HG03066 (cell line): ENCODE results near the gene KCNE3.

ENCODE experiments used
- ATAC-seq: cut with Tn5 transposase; IDR thresholded peaks from one replicate; pipeline ENCODE4 v1.9.1; 2021; ENCODE audit warnings: low read depth; ENCODE audit not compliant: unreplicated experiment

The KCNE3 gene, protein sequence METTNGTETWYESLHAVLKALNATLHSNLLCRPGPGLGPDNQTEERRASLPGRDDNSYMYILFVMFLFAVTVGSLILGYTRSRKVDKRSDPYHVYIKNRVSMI

DNA sequence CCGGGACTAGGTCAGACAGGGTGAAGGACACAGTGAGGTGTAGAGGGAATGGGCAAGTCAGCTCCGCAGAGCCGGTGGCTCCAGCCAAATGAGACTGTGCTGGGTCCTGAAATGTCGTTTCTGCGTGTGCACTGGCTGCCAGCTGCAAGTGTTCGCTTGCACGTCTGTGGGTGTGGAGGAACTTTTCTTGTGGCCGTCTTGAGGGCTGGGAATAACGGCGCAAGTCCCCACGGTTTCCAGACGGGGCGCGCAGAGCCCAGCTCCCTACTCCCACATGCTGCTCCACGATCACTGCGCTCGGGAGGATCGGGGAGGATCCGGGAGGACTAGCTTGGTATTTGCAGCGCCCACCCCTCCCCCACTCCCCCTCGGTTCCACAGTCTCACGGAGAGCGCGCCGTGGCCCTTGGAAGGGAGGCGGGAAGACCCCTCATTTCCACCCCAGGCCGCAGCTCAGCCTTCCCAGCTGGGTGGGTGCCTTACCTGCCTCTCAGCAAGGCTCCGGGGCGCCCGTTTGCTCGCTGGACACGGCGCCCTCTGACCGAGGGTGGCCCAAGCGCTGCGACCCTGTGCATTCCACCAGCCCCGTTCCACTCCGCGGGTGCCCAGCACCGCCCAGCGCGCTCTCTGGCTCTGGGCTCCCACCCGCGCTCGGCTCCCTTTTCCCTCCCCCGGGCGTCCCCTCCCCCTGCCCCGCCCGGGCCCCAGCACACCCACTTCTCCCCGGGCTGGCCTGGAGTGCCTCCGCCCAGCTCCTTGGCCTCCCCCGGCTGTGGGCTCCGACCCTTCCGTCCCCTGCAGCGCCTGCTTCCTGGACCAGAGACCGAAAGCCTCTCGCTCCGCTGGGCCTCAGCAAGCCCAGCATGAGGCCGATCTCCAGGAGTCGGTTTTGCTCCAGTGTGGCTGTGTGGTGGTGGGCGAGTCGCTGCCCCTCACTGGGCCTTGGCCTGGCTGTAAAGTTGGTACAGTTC is at the start of gene KCNE3:
KCNE3 (minus strand) TSS at position 634 of the 970 bp plus-strand sequence. CDS start 9,986 bp downstream, outside the sequence.
- no peak for ATAC-seq

DNA sequence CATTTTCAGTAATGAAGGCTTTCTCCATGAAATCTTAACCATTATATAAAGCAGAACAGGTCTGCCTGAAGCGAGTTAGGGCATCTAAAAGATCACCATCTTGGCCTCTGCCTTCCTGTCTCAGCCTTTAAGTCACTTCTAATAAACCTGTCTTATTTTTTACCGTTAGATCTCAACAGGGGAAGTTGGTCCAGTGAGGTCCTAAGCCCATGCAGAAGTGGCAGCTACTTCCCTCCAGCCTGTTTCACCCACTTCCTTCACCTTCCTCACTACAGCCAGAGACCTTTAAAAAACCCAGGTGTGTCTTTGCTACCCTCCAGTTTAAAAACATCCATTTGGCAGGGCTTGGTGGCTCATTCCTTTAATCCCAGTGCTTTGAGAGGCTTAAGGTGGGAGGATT is 40.2 kb upstream of the KCNE3 start:
- ATAC-seq, result no peak

- no peak for ATAC-seq
Observed at GRCh38 chr11:74506823-74507222, 39.5 kb upstream of the KCNE3 start.

GRCh38 chr11:74505911-74506310 is 38.6 kb upstream of the KCNE3 start:
- ATAC-seq, result no peak

DNA sequence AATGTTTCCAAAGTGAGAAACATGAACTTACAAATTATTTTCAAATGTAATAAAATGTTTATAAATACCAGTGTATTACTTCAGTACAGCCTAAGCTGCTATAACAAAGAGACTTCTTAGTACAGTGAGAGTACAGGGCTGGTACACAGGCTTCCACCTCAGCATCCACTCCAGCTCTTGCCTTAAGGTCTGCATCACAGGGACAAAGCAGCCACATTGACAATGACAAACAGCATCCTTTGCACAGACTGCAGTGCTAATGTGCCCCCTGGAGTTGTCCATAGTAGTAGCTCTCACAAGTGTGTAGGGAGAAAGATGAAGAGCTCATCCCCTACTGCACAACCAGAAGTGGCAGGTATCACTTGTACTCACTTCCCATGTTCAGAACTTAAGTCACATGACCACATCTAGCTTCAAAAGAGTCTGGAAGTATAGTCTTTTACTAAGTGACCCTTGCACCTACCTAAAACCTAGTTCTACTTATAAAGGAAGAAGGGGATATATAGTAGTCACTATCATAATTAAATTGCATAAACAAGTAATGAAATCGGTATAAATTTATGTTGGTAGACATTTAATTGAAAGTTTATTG is 36.8 kb upstream of the KCNE3 start:
- ATAC-seq, result no peak

DNA sequence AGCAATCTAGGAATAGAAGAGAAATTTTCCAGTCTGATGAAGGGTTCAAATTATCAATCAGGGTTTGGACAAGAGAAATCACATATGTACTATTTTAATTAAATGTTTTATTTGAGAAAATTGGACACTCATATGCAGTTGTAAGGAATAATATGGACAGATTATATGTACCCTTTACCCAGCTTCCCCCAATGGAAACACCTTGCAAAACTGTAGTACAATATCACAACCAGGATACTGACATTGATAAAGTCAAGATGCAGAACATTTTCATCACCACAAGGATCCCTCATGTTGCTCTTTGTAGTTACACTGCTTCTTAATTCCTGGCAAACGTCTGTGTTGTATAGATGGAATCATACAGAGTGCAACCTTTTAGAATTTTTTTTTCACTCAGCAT is 27.6 kb upstream of the KCNE3 start:
- no peak for ATAC-seq

- no peak for ATAC-seq
Observed at GRCh38 chr11:74493791-74494630, 26.7 kb upstream of the KCNE3 start.

DNA sequence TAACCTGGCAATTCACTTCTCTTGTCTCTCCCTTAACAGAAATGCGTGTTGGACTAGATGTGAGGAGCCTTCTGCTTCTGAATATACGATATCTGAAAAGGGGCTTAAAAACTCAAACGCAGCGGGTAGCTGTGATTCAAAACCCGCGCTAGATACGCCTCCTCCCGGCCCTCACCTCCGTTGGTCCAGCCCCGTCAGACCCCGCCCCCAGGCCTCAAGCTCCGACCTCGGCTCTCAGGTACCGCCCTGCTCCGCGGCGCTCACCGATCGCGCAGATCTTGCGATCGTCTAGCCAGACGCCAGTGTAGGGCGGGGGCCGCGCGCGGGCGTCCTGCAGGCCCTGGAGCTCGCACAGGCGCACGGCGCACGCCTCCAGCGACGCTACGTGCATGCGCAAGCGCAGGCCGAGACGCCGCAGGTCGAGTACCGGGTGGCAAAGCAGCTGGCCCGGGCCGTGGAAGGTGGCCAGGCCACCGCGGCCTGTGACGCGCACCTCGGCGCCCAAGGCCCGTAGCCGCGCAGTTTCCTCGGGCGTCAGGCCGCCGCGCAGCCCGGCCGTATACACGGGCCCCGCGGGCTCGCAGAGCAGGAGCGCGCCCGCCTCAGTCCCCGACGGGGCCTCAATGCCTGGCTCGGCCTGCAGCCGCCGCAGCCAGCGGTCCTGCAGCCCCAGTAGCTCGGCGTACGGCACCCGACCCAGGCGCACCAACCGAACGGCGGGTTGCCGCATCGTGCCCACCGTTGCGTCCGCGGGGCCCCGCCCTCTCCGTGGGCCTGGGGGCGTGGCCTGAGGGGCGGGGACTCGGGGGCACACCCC is 25.8 kb upstream of the KCNE3 start, which contains the start of gene LIPT2:
LIPT2 (minus strand) TSS at position 751 of the 817 bp plus-strand sequence; CDS start at position 730, 21 bp downstream.
- ATAC-seq, result peak; percentile 89

DNA sequence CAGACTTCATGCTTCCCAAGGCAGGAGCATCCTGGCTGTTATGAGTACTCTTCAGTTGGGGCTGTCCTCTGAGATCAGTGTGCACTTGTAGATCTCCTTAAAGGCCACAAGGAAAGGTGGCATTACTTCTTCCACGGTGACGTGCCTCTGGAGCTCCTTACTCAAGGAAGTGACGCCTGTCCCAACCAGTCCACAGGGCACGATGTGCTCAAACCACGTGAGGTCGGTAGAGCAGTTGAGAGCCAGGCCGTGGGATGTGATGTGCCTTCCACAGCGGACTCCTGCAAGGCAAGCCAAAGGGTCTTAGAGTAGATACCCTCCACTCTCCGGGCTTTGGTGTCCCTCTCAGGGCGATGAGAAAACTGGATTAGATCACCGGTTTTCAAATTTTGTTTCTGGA is 24.7 kb upstream of the KCNE3 start:
- ATAC-seq, result no peak

GRCh38 chr11:74490941-74491340 is 23.6 kb upstream of the KCNE3 start:
- no peak for ATAC-seq

DNA sequence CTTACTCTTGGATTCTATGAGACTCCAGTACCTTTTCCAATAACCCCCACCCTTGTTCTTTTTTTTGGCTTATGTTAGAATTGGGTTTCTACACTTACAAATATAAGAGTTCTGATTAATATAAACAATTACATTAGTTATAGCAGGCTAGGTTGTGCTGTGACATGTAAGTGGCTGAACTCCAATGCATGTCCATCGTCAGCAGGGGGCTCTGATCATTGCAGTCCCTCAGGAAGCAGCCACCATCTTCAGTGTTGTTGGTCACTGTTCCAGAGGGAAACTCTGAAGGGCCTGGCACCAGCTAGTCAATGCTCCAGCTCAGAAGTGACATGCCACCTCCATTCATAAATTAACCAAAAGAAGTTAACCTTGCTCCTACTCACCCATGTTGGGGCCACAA is 20.5 kb upstream of the KCNE3 start:
- no peak for ATAC-seq

- no peak for ATAC-seq
Observed at GRCh38 chr11:74485868-74486267, 18.5 kb upstream of the KCNE3 start.

DNA sequence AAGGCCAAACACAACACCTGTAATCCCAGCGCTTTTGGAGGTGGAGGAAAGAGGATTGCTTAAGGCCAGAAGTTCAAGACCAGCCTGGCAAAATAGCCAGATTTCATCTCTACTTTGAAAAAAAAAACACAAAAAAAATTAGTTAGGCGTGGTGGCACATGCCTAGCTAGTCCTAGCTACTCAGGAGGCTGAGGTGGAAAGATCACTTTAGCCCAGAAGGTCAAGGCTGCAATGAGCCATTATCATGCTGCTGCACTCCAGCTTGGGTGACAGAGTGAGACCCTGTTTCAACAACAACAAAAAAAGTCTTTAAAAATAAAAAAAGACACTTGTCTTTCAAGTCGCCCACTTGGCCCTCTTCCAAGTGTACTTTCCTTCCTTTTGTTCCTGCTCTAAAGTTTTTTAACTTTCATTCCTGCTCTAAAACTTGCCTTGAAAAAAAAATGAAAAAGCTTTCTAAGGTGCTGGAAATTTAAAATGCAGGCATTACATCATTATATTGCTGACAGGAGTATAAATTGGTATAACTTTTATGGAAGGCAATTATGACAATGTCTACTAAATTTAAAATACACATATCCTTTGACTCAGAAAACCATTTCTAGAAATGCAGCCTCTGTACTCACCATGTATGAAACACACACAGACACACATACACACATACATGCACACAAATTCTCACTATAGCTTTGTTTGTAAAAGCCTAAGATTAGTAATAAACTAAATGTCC is 13.5 kb upstream of the KCNE3 start:
- no peak for ATAC-seq

DNA sequence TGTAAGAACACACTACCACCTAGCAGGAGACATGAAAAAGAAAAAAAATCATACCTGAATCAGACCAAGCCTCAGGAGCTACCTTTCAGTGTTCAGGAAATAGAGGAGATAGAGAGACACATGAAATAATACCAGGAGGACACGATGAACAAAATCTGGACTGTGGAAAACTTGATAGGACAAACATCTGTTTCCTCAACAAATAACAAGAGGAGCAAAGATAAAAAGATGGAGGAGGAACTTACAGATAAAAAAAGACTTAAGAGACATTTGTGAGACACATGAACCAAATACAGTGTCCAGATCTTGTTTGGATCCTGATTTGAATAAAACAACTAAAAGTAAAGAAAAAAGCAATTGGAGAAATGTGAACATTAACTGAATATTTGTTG is 12.4 kb upstream of the KCNE3 start:
- ATAC-seq, result no peak

- no peak for ATAC-seq
Observed at GRCh38 chr11:74478877-74479731, 11.8 kb upstream of the KCNE3 start.

DNA sequence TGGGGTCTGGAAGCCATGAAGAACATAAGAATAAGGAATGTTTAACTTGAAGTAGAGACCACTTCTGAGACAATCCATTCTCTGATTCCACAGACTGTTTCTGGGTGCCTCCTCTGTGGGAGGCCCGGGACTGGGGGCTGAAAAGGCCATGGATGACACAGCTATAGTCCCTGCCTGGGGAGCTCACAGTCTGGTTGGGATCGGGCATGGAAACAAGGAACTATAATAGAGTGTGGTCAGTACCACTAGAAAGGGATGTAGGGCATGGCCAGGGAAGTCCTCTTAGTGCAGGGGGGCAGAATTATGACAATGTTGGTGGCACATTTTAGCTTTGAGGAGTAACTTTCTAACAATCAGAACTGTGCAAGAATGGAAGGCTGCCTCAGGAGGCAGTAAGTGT is 9.2 kb upstream of the KCNE3 start:
- ATAC-seq, result no peak

DNA sequence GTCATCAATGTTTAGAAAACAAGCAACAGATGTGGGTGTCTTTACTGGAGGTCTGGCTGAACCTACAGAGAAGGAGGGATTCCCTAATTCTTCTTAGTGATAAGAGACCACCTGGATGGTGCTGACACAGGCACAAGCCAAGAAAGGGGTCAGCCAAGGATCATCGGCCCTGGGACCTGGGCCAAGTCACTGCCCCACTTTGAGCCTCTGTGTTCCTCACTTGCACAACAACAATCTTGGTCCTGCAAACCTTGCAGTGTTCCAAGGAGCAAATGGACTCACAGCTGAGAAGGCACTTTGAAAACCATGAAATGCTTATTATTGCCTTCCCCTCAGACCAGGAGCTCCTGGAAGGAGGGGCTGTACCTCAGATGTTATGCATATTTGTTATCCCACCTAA is 7.0 kb upstream of the KCNE3 start:
- no peak for ATAC-seq
